Brain microvascular endothelial cell (primary cell): ENCODE results near the gene MEN1.

Source experiments
- DNase-seq: peaks from one replicate; pipeline ENCODE4 v3.0.0-alpha.2; 2020
- H3K27ac ChIP-seq: fragments of 250-450 bp; sonication (Bioruptor Pico); 2 replicates; pipeline ENCODE4 v1.5.1; 2020; ENCODE audit warnings: mild to moderate bottlenecking, moderate library complexity
- H3K27me3 ChIP-seq: fragments of 250-450 bp; sonication (Bioruptor Pico); replicated peaks from 2 replicates; pipeline ENCODE4 v1.5.1; 2020; ENCODE audit warnings: mild to moderate bottlenecking
- H3K36me3 ChIP-seq: fragments of 250-450 bp; sonication (Bioruptor Pico); replicated peaks from 2 replicates; pipeline ENCODE4 v1.5.1; 2020; ENCODE audit warnings: mild to moderate bottlenecking
- H3K4me3 ChIP-seq: 2 replicates; pipeline ENCODE4 v1.5.1; 2011; ENCODE audit warnings: low read depth, mild to moderate bottlenecking, control low read depth, low read length, moderate library complexity
- CTCF ChIP-seq: IDR thresholded peaks from 2 replicates; pipeline ENCODE4 v1.5.1; 2011; ENCODE audit warnings: low read depth, mild to moderate bottlenecking, moderate library complexity, low read length, control low read depth, inconsistent platforms; ENCODE audit errors: missing control alignments
- in situ Hi-C: cut with HindIII; loops from 2 replicates; pipeline ENCODE4 v1.10.0; 2017; ENCODE audit warnings: low sequenced_read_pairs, low pct_ligation_motif_present

MEN1 gene

DNA sequence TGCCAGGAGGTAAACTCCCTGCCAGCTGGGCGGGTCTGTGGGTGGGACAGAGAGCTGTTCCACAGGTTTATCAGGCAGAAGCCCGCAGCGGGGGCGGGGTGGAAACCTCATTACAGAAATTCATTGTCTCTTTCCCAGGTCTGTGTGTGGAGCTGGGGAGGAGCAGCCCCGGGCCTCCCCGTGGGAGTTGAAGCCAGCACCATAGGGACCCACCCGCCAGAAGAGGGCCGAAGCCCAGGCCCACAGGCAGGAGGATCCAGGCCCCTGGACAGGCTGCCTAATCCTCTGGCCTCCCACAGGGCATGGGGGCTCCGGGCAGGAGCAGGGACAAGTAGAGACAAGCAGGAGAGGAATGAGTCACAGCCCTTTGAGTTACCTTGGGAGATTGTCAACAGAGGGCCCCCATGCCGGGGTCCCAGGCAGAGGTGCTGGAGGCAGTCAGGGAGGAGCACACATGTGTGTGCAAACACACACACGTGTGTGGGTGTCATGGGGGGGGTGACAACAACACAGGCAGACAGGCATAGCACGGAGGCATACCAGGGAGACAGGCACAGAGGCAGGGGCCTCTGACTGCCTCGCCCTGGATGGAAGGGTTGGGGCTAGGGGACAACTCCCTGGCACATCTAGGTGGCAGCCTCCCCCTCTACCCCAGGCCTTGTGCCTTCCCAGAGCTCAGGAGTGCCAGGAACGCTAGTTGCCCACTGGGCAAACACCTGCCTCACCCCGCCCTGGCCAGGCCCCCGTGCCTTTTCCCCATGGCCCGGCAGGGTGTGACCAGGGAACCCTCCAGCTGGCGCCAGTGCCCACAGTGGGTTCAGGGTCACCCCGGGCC, 32.7 kb upstream of the MEN1 start:
- no peak overlapping the region for H3K27ac ChIP-seq
- H3K36me3 ChIP-seq, result no peaks in the 10 kb centered on the region
- in situ Hi-C loops, result no loop called here
- no peak for TF ChIP-seq CTCF
- H3K4me3 ChIP-seq, result no peak overlapping the region
- no peak for DNase-seq
- H3K27me3 ChIP-seq, result no peaks in the 10 kb centered on the region

GRCh38 chr11:64842366-64842759, 32.0 kb upstream of the MEN1 start:
- Histone ChIP-seq H3K36me3 (no peaks in the 10 kb centered on the region), H3K4me3 (no peak overlapping the region), H3K27me3 (no peaks in the 10 kb centered on the region), H3K27ac (no peak overlapping the region)
- no peak for TF ChIP-seq CTCF
- in situ Hi-C loops, result no loop called here
- no peak for DNase-seq

- no peak overlapping the region for H3K4me3 ChIP-seq
- in situ Hi-C loops, result no loop called here
These were observed 31.4 kb upstream of the MEN1 start for GRCh38 chr11:64841592-64842365.

GRCh38 chr11:64839887-64840782, 29.8 kb upstream of the MEN1 start:
- Histone ChIP-seq H3K27me3 (no peaks in the 10 kb centered on the region), H3K4me3 (no peak overlapping the region), H3K36me3 (no peaks in the 10 kb centered on the region), H3K27ac (no peak overlapping the region)
- DNase-seq, result no peak
- no peak for TF ChIP-seq CTCF
- in situ Hi-C loops, result no loop called here

More at GRCh38 chr11:64841592-64842365, 31.4 kb upstream of the MEN1 start:
- H3K27ac ChIP-seq, result no peak overlapping the region
- DNase-seq, result no peak
- no peaks in the 10 kb centered on the region for H3K27me3 ChIP-seq
- TF ChIP-seq CTCF, result no peak
- no peaks in the 10 kb centered on the region for H3K36me3 ChIP-seq

- no peak for TF ChIP-seq CTCF
These were observed 29.0 kb upstream of the MEN1 start for GRCh38 chr11:64839335-64839734.

More at GRCh38 chr11:64839335-64839734, 29.0 kb upstream of the MEN1 start:
- Histone ChIP-seq H3K27ac (no peak overlapping the region), H3K36me3 (no peaks in the 10 kb centered on the region), H3K4me3 (no peak overlapping the region), H3K27me3 (no peaks in the 10 kb centered on the region)
- DNase-seq, result no peak
- in situ Hi-C loops, result no loop called here
